IMR-90 (cell line): ENCODE measurements around the gene KIF1A. TPM values are rescaled to one million over a fixed set of nuclear protein-coding genes. Genes with fewer than 3 reads are reported as not detected.

Source experiments
- ATAC-seq: fragments of 200-7000 bp; cut with Tn5 transposase; 2 replicates; pipeline ENCODE4 v1.9.1; 2020; ENCODE audit warnings: low read depth, mild to moderate bottlenecking, moderate library complexity
- BruUV-seq: library from RNA; stranded (reverse); fragments of 400-500 nt; replicated peaks from 2 replicates; lab custom pipeline; 2021; lab: Mats Ljungman, UMichigan
- CTCF ChIA-PET: fragments of 300-600 bp; formaldehyde crosslinking; extraction: SDS; loops from one replicate; lab custom pipeline; 2021; ENCODE audit warnings: antibody characterized with exemption; lab: Yijun Ruan, JAX
- POLR2A ChIA-PET: fragments of 300-600 bp; sonication (Branson Sonifier 250); formaldehyde crosslinking; loops from one replicate; lab custom pipeline; 2022; ENCODE audit warnings: antibody characterized with exemption; ENCODE audit not compliant: unreplicated experiment; lab: Charles Lee
- DNase-seq: peaks from one replicate; pipeline ENCODE4 v3.0.0; 2013
- H2AFZ ChIP-seq: replicated peaks from 2 replicates; pipeline ENCODE3; 2013; ENCODE audit warnings: low read length, mild to moderate bottlenecking; ENCODE audit not compliant: poor library complexity
- H2AK5ac ChIP-seq: 2 replicates; pipeline ENCODE4 v1.6.1; 2013; ENCODE audit warnings: low read depth, low read length, inconsistent platforms
- H2AK9ac ChIP-seq: replicated peaks from 2 replicates; pipeline ENCODE3; 2013; ENCODE audit warnings: mild to moderate bottlenecking, low read depth, low read length, moderate library complexity; ENCODE audit not compliant: poor library complexity
- H2BK120ac ChIP-seq: 2 replicates; pipeline ENCODE4 v1.6.1; 2013; ENCODE audit warnings: low read depth, low read length, inconsistent platforms
- H2BK15ac ChIP-seq: 3 replicates; pipeline ENCODE4 v1.6.1; 2013; ENCODE audit warnings: low read depth, low read length, inconsistent platforms
- H2BK20ac ChIP-seq: 2 replicates; pipeline ENCODE4 v1.6.1; 2013; ENCODE audit warnings: low read depth, mild to moderate bottlenecking, inconsistent platforms, low read length, moderate library complexity
- H2BK5ac ChIP-seq: 2 replicates; pipeline ENCODE4 v1.6.1; 2013; ENCODE audit warnings: mild to moderate bottlenecking, low read depth, low read length, inconsistent platforms; ENCODE audit not compliant: poor library complexity, severe bottlenecking
- H3K14ac ChIP-seq: replicated peaks from 2 replicates; pipeline ENCODE4 v1.6.1; 2013; ENCODE audit warnings: low read depth, low read length, inconsistent platforms
- H3K18ac ChIP-seq: 2 replicates; pipeline ENCODE4 v1.6.1; 2013; ENCODE audit warnings: low read depth, low read length, control low read depth
- H3K23ac ChIP-seq: 2 replicates; pipeline ENCODE4 v1.6.1; 2013; ENCODE audit warnings: low read depth, low read length, inconsistent platforms
- H3K27ac ChIP-seq: 2 replicates; pipeline ENCODE4 v1.5.1; 2013; ENCODE audit warnings: mild to moderate bottlenecking, control low read depth, low read length; ENCODE audit not compliant: insufficient read depth
- H3K27me3 ChIP-seq: 2 replicates; pipeline ENCODE4 v1.6.1; 2013; ENCODE audit warnings: low read length; ENCODE audit not compliant: control insufficient read depth, insufficient read depth
- H3K36me3 ChIP-seq: 2 replicates; pipeline ENCODE4 v1.6.1; 2013; ENCODE audit warnings: low read length, mixed read lengths; ENCODE audit not compliant: control insufficient read depth, insufficient read depth
- H3K4ac ChIP-seq: 2 replicates; pipeline ENCODE4 v1.6.1; 2013; ENCODE audit warnings: low read depth, low read length, inconsistent platforms
- H3K4me1 ChIP-seq: 2 replicates; pipeline ENCODE4 v1.6.1; 2013; ENCODE audit warnings: low read length, mixed read lengths; ENCODE audit not compliant: control insufficient read depth, insufficient read depth
- H3K4me2 ChIP-seq: 2 replicates; pipeline ENCODE4 v1.6.1; 2013; ENCODE audit warnings: low read depth, mild to moderate bottlenecking, control low read depth, low read length, moderate library complexity
- H3K4me3 ChIP-seq: 2 replicates; pipeline ENCODE4 v1.5.1; 2013; ENCODE audit warnings: low read depth, mild to moderate bottlenecking, control low read depth, low read length, moderate library complexity; ENCODE audit not compliant: insufficient read depth
- H3K56ac ChIP-seq: 2 replicates; pipeline ENCODE4 v1.6.1; 2013; ENCODE audit warnings: low read length, inconsistent platforms; ENCODE audit not compliant: insufficient read depth; ENCODE audit errors: extremely low read depth
- H3K79me1 ChIP-seq, 2 experiments: 2 replicates each; pipeline ENCODE4 v1.6.1; 2013; ENCODE audit warnings: low read length in 2 of 2, inconsistent platforms in 1 of 2, low read depth in 1 of 2
- H3K9ac ChIP-seq: 2 replicates; pipeline ENCODE4 v1.6.1; 2013; ENCODE audit warnings: low read depth, low read length, control low read depth
- H3K9me1 ChIP-seq: 2 replicates; pipeline ENCODE4 v1.6.1; 2013; ENCODE audit warnings: low read length, inconsistent platforms; ENCODE audit not compliant: insufficient read depth
- H3K9me3 ChIP-seq: 2 replicates; pipeline ENCODE4 v1.6.1; 2013; ENCODE audit warnings: low read length; ENCODE audit not compliant: control insufficient read depth, insufficient read depth
- H4K20me1 ChIP-seq: 2 replicates; pipeline ENCODE4 v1.6.1; 2013; ENCODE audit warnings: low read length, inconsistent platforms; ENCODE audit not compliant: insufficient read depth
- H4K5ac ChIP-seq: 2 replicates; pipeline ENCODE4 v1.6.1; 2013; ENCODE audit warnings: mild to moderate bottlenecking, low read depth, low read length, control low read depth
- H4K8ac ChIP-seq, 2 experiments: 2 replicates each; pipeline ENCODE4 v1.6.1; 2013; ENCODE audit warnings: low read depth in 2 of 2, low read length in 2 of 2, control low read depth in 1 of 2, inconsistent platforms in 1 of 2
- H4K91ac ChIP-seq: 2 replicates; pipeline ENCODE4 v1.6.1; 2013; ENCODE audit warnings: low read depth, low read length, inconsistent platforms; ENCODE audit not compliant: insufficient read depth
- BHLHE40 ChIP-seq: fragments of 150-350 bp; IDR thresholded peaks from 2 replicates; pipeline ENCODE4 v1.6.1; 2016; ENCODE audit warnings: mild to moderate bottlenecking, low read depth, low read length
- CEBPB ChIP-seq: IDR thresholded peaks from 2 replicates; pipeline ENCODE4 v1.6.1; 2012; ENCODE audit warnings: low read depth, low read length, improper control_type of control experiment
- CHD1 ChIP-seq: IDR thresholded peaks from 2 replicates; pipeline ENCODE4 v1.6.1; 2012; ENCODE audit warnings: low read depth, low read length, improper control_type of control experiment
- ELK1 ChIP-seq: fragments of 150-350 bp; IDR thresholded peaks from 2 replicates; pipeline ENCODE4 v1.6.1; 2016; ENCODE audit warnings: low read depth, mild to moderate bottlenecking, low read length, moderate library complexity, borderline replicate concordance
- FOS ChIP-seq: fragments of 150-350 bp; IDR thresholded peaks from 2 replicates; pipeline ENCODE4 v1.6.1; 2016; ENCODE audit warnings: low read depth, low read length
- MAFK ChIP-seq: IDR thresholded peaks from 2 replicates; pipeline ENCODE4 v1.6.1; 2012; ENCODE audit warnings: low read depth, low read length, improper control_type of control experiment
- MAZ ChIP-seq: IDR thresholded peaks from 2 replicates; pipeline ENCODE4 v1.6.1; 2012; ENCODE audit warnings: low read depth, mild to moderate bottlenecking, low read length, improper control_type of control experiment, moderate library complexity, borderline replicate concordance
- NFE2L2 ChIP-seq: fragments of 150-350 bp; IDR thresholded peaks from 2 replicates; pipeline ENCODE4 v1.6.1; 2016; ENCODE audit warnings: low read depth, mild to moderate bottlenecking, low read length
- POLR2A ChIP-seq: IDR thresholded peaks from 2 replicates; pipeline ENCODE4 v1.6.1; 2012; ENCODE audit warnings: mild to moderate bottlenecking, low read depth, low read length
- RAD21 ChIP-seq: IDR thresholded peaks from 2 replicates; pipeline ENCODE4 v1.6.1; 2012; ENCODE audit warnings: low read length, improper control_type of control experiment
- RCOR1 ChIP-seq: IDR thresholded peaks from 2 replicates; pipeline ENCODE4 v1.6.1; 2012; ENCODE audit warnings: mild to moderate bottlenecking, low read length, improper control_type of control experiment; ENCODE audit not compliant: insufficient replicate concordance
- RFX5 ChIP-seq: IDR thresholded peaks from 2 replicates; pipeline ENCODE4 v1.8.0; 2012; ENCODE audit warnings: low read depth, mild to moderate bottlenecking, low read length, moderate library complexity
- SMC3 ChIP-seq: fragments of 150-350 bp; IDR thresholded peaks from 2 replicates; pipeline ENCODE4 v1.6.1; 2016; ENCODE audit warnings: low read depth, mild to moderate bottlenecking, antibody characterized with exemption, low read length, moderate library complexity
- WGBS, 2 experiments: methylation state at CpG; one replicate each; pipeline versions ENCODE4 v1.1.5 to v1.1.7; 2013; ENCODE audit warnings: missing lambda C conversion rate in 2 of 2; ENCODE audit not compliant: insufficient read length in 1 of 2; ENCODE audit errors: extremely low coverage in 2 of 2; 5-methylcytosine and 5-hydroxymethylcytosine counted together
- dilution Hi-C: fragments of 300-500 bp; cut with HindIII; formaldehyde crosslinking; loops from one replicate; pipeline ENCODE4 v1.14.3; 2018; ENCODE audit warnings: low sequenced_read_pairs; ENCODE audit not compliant: unreplicated experiment
- in situ Hi-C: fragments of 300-500 bp; cut with MboI; formaldehyde crosslinking; loops from 3 replicates; pipeline ENCODE4 v1.14.3; 2019; ENCODE audit warnings: low sequenced_read_pairs, inconsistent platforms, mixed read lengths
- intact Hi-C: fragments of 100-400 bp; cut with micrococcal nuclease; formaldehyde crosslinking; loops from 2 replicates; pipeline ENCODE4 v1.10.0; 2022
- polyA plus RNA-seq, 3 experiments: library from polyadenylated mRNA; depleted of rRNA; stranded (reverse); fragments of >200 nt; gene quantifications; 2 replicates each; pipeline ENCODE4 v1.2.3, GENCODE V29; 2012; ENCODE audit warnings: low replicate concordance in 1 of 3
- total RNA-seq: library from RNA; depleted of rRNA; stranded (reverse); fragments of >200 nt; gene quantifications from 2 replicates; pipeline ENCODE4 v1.2.3, GENCODE V29; 2012
- TF ChIP-seq, protein P1 (sequence below): conservative IDR thresholded peaks from 2 replicates; pipeline ENCODE4 v1.5.1; 2012; ENCODE audit warnings: mild to moderate bottlenecking, low read depth, low read length, improper control_type of control experiment

KIF1A gene
- total and polyA plus RNA-seq, 2 of the 4 experiments (the other 2 are of a cell fraction): under 0.01 TPM; not detected in 1

GRCh38 chr2:240762971-240763370, 57.0 kb downstream of the KIF1A start:
- Histone ChIP-seq H3K4ac (no peak overlapping the region), H2BK120ac (no peak overlapping the region), H3K4me1 (no peaks in the 10 kb centered on the region), H3K56ac (no peak overlapping the region), H3K9me3 (no peaks in the 10 kb centered on the region), H3K14ac (no peak overlapping the region), H3K23ac (no peak overlapping the region), H3K9ac (no peak overlapping the region), H4K5ac (no peak overlapping the region), H3K79me1 (no peaks in the 10 kb centered on the region), H2AFZ (no peak overlapping the region), H2AK9ac (no peak overlapping the region), H4K20me1 (no peaks in the 10 kb centered on the region), H3K18ac (no peak overlapping the region), H2BK15ac (no peak overlapping the region), H2AK5ac (no peak overlapping the region), H2BK20ac (no peak overlapping the region), H4K91ac (no peak overlapping the region), H3K36me3 (no peaks in the 10 kb centered on the region), H3K4me2 (no peak overlapping the region), H3K27ac (no peak overlapping the region), H4K8ac (no peak overlapping the region), H3K27me3 (peaks cover 5% of the 10 kb centered on the region; the same call in 1 of the 2 replicates), H3K9me1 (no peaks in the 10 kb centered on the region), H2BK5ac (no peak overlapping the region), H3K4me3 (no peak overlapping the region)
- DNase-seq (no peak), ATAC-seq (no peak)
- dilution Hi-C loops (no loop called here), intact Hi-C loops (no loop called here), in situ Hi-C loops (no loop called here)
- ChIA-PET CTCF (no interaction called here), POLR2A (no interaction called here)
- WGBS, 2 experiments: 89% methylated on average over 8 of the region's 21 CpGs; no CpG with 5 or more reads in 1 of the 2 experiments
- no peak for TF ChIP-seq MAZ
- no peak for TF ChIP-seq POLR2A
- no peak for TF ChIP-seq RAD21
- no peak for TF ChIP-seq FOS
- no peak for TF ChIP-seq NFE2L2
- no peak for TF ChIP-seq SMC3
- TF ChIP-seq CHD1: no peak
- no peak for TF ChIP-seq RCOR1
- no peak for TF ChIP-seq BHLHE40
- TF ChIP-seq, protein P1, sequence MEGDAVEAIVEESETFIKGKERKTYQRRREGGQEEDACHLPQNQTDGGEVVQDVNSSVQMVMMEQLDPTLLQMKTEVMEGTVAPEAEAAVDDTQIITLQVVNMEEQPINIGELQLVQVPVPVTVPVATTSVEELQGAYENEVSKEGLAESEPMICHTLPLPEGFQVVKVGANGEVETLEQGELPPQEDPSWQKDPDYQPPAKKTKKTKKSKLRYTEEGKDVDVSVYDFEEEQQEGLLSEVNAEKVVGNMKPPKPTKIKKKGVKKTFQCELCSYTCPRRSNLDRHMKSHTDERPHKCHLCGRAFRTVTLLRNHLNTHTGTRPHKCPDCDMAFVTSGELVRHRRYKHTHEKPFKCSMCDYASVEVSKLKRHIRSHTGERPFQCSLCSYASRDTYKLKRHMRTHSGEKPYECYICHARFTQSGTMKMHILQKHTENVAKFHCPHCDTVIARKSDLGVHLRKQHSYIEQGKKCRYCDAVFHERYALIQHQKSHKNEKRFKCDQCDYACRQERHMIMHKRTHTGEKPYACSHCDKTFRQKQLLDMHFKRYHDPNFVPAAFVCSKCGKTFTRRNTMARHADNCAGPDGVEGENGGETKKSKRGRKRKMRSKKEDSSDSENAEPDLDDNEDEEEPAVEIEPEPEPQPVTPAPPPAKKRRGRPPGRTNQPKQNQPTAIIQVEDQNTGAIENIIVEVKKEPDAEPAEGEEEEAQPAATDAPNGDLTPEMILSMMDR: no peak
- no peak for TF ChIP-seq CEBPB
- no peak for TF ChIP-seq ELK1
- TF ChIP-seq MAFK: no peak
- TF ChIP-seq RFX5: no peak
- no TSS peak for BruUV-seq
